Measurements from ENCODE around the gene FBXO36.

The FBXO36 gene

DNA sequence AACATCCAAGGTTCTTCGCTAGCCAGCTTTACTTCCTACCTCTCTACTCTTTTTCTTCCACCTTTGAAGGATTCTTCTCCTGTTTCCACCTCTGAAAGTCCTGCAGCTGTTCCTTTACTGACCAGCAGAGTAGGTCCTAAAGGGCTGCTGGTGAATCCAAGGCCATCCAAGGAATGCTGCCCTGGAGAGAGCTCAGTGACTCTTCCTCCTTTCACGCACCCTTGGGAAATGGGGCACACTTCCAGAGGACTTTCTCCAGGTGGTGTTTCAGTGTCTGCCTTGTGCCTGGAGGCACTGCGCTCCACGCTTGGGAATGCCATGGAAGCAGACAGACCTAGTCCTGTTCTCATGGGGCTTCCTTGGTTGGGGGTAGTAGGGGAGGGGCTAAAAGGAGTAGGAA is 101.0 kb downstream of the FBXO36 start:
- no peak for DNase-seq (ENCODE audit: low read depth, low spot score)
- TF ChIP-seq, protein P1, sequence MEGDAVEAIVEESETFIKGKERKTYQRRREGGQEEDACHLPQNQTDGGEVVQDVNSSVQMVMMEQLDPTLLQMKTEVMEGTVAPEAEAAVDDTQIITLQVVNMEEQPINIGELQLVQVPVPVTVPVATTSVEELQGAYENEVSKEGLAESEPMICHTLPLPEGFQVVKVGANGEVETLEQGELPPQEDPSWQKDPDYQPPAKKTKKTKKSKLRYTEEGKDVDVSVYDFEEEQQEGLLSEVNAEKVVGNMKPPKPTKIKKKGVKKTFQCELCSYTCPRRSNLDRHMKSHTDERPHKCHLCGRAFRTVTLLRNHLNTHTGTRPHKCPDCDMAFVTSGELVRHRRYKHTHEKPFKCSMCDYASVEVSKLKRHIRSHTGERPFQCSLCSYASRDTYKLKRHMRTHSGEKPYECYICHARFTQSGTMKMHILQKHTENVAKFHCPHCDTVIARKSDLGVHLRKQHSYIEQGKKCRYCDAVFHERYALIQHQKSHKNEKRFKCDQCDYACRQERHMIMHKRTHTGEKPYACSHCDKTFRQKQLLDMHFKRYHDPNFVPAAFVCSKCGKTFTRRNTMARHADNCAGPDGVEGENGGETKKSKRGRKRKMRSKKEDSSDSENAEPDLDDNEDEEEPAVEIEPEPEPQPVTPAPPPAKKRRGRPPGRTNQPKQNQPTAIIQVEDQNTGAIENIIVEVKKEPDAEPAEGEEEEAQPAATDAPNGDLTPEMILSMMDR (IDR thresholded peaks at IDR 0.05; ENCODE audit: low read depth, low read length) = no peak
- H3K4me3 ChIP-seq (ENCODE audit: low read depth, low read length) = no peak overlapping the region
- in situ Hi-C loops (cut with HindIII; ENCODE audit: low sequenced_read_pairs) = no loop called here

DNA sequence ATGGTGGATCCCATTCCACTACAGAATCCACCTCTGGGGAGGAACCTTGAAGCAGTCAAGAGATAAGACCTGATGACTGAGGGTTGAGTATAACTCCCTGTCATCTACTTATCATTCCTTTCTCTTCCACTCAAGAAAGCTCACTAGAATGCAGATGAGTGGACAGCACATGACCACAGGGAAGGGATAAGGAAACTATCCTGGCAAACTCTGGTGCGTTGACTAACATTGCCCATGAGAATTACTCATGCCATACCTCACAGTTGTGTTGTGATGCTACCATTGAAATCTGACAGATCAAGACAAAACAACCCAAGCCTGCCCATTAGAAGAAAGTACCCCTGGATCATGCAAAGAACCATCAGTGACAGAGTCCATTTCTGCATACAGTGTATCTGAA is 119.9 kb downstream of the FBXO36 start:
- no peak overlapping the region for H3K4me3 ChIP-seq (ENCODE audit: low read depth, low read length)
- TF ChIP-seq, protein P1 (IDR thresholded peaks at IDR 0.05; ENCODE audit: low read depth, low read length) = no peak
- no peak for DNase-seq (ENCODE audit: low read depth, low spot score)
- in situ Hi-C loops (cut with HindIII; ENCODE audit: low sequenced_read_pairs) = no loop called here

DNA sequence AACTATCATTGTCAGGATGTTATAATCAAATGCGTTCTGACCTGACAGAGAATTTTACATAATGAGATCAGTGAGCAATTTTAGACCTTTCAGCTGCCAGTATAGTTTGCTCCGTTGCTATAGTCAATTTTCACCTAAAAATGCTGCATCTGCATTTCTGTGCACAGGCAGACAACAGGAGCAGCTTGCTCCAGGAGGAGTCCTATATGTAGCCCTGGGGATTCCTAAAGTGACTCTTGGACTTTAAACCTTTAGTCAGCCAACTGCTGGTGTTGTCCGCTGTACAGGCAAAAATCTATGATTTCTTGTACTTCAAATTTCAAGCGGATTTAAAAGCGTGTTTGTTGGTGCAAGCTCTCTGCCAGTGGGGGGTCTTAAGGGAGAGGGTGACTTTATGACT is 120.7 kb downstream of the FBXO36 start:
- H3K4me3 ChIP-seq (ENCODE audit: low read depth, low read length) = no peak overlapping the region
- TF ChIP-seq, protein P1 (IDR thresholded peaks at IDR 0.05; ENCODE audit: low read depth, low read length) = no peak
- DNase-seq (ENCODE audit: low read depth, low spot score) = no peak
- in situ Hi-C loops (cut with HindIII; ENCODE audit: low sequenced_read_pairs) = no loop called here

DNA sequence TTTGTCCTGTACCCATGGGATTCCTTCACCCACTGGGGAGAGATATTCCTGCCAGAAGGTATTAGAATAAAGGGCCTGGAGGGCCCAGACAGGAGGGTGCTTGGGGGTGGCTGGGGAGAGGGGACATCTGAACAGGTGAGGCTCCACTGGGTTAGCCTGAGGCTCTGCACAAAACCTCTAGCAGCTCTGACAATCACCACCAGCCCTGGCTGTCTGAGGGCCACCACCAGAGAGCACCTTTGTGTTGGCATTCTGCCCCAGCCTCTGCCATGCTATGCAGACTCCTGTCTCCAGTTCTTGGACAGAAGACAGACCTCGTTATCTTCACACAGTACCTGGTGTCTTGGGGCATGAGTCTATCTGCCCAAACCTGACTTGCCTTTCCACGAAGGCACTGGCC is 121.2 kb downstream of the FBXO36 start:
- TF ChIP-seq, protein P1 (IDR thresholded peaks at IDR 0.05; ENCODE audit: low read depth, low read length) = no peak
- DNase-seq (ENCODE audit: low read depth, low spot score) = no peak
- in situ Hi-C loops (cut with HindIII; ENCODE audit: low sequenced_read_pairs) = no loop called here
- H3K4me3 ChIP-seq (ENCODE audit: low read depth, low read length) = no peak overlapping the region

DNA sequence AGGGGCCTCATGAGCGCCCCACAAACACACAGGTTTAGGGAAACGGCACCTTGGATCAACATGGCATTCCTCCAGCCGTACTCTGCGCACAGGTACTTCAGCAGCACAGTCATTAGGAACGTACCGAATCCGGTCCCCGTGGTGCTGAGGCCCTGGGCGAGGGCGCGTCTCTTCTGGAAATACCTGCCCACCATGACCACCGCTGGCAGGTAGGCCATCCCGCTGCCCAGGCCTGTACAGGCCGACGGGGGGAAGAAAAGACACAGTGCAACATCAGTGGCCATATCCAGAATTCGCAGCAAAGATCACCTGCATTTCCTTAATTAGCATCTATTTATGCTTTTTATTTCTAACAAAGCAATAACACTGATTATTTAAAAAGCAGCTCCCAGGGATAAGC is 124.2 kb downstream of the FBXO36 start:
- TF ChIP-seq, protein P1 (IDR thresholded peaks at IDR 0.05; ENCODE audit: low read depth, low read length) = no peak
- H3K4me3 ChIP-seq (ENCODE audit: low read depth, low read length) = no peak overlapping the region
- DNase-seq (ENCODE audit: low read depth, low spot score) = no peak
- in situ Hi-C loops (cut with HindIII; ENCODE audit: low sequenced_read_pairs) = no loop called here

GRCh38 chr2:230048010-230048671 is 125.8 kb downstream of the FBXO36 start:
- in situ Hi-C loops (cut with HindIII; ENCODE audit: low sequenced_read_pairs) = no loop called here
- no peak overlapping the region for H3K4me3 ChIP-seq (ENCODE audit: low read depth, low read length)
- TF ChIP-seq, protein P1 (IDR thresholded peaks at IDR 0.05; ENCODE audit: low read depth, low read length) = no peak
- no peak for DNase-seq (ENCODE audit: low read depth, low spot score)
